Lung (tissue), 12 donors: ENCODE data around the gene PROX1. TPM values are rescaled to one million over a fixed set of nuclear protein-coding genes. Genes with fewer than 3 reads are reported as not detected.

Source experiments
- ATAC-seq: fragments of 200-7000 bp; cut with Tn5 transposase; one replicate; pipeline ENCODE4 v1.9.1; 2020; ENCODE audit warnings: moderate number of reproducible peaks; ENCODE audit not compliant: insufficient read depth, low FRiP score
- DNase-seq, 3 donors: peaks; one replicate each; pipeline ENCODE4 v3.0.0-alpha.2; 2013 to 2017
- H3K27ac ChIP-seq, 2 donors: one replicate each; pipeline ENCODE4 v1.5.1; 2013; ENCODE audit warnings: mild to moderate bottlenecking in 2 of 2, moderate library complexity in 2 of 2, control low read depth in 1 of 2, inconsistent platforms in 1 of 2, low read depth in 1 of 2, low read length in 1 of 2
- H3K27me3 ChIP-seq, 3 donors: one replicate each; pipeline ENCODE4 v1.5.1; 2013; ENCODE audit warnings: low read length in 2 of 3; ENCODE audit not compliant: control insufficient read depth in 3 of 3, insufficient read depth in 3 of 3
- H3K36me3 ChIP-seq, 4 donors: one replicate each; pipeline ENCODE4 v1.5.1; 2013; ENCODE audit warnings: low read length in 4 of 4, mild to moderate bottlenecking in 1 of 4, moderate library complexity in 1 of 4; ENCODE audit not compliant: control insufficient read depth in 4 of 4, insufficient read depth in 4 of 4
- H3K4me1 ChIP-seq, 5 donors: one replicate each; pipeline ENCODE4 v1.5.1; 2013; ENCODE audit warnings: low read length in 5 of 5, mild to moderate bottlenecking in 2 of 5, moderate library complexity in 1 of 5; ENCODE audit not compliant: control insufficient read depth in 5 of 5, insufficient read depth in 5 of 5
- H3K4me3 ChIP-seq: one replicate; pipeline ENCODE4 v1.5.1; 2013; ENCODE audit warnings: mild to moderate bottlenecking, control low read depth, moderate library complexity
- H3K9ac ChIP-seq, 2 donors: one replicate each; pipeline ENCODE4 v1.5.1; 2013; ENCODE audit warnings: low read length in 2 of 2, control low read depth in 1 of 2; ENCODE audit not compliant: insufficient read depth in 1 of 2
- H3K9me3 ChIP-seq, 4 donors: one replicate each; pipeline ENCODE4 v1.5.1; 2013; ENCODE audit warnings: low read length in 3 of 4, mild to moderate bottlenecking in 1 of 4, moderate library complexity in 1 of 4; ENCODE audit not compliant: control insufficient read depth in 4 of 4, insufficient read depth in 3 of 4
- WGBS, 2 donors: extraction: QIAGEN DNeasy Blood & Tissue Kit; methylation state at CpG; one replicate each; pipeline ENCODE4 v1.1.7; 2013; 5-methylcytosine and 5-hydroxymethylcytosine counted together
- polyA plus RNA-seq, 2 donors: library from polyadenylated mRNA; stranded (reverse); fragments of 200-250 nt; gene quantifications; one replicate each; pipeline ENCODE4 v1.2.1, GENCODE V29; 2013
- total RNA-seq, 2 donors: library from RNA; depleted of rRNA in 1 of 2; stranded (reverse); fragments of >200 nt in 1 of 2; gene quantifications; one replicate each; pipeline ENCODE4 v1.2.1, GENCODE V29; 2014 to 2021
- TF ChIP-seq, protein P1 (sequence below): IDR thresholded peaks from 2 replicates; pipeline ENCODE4 v1.5.1; 2012; ENCODE audit warnings: mild to moderate bottlenecking; ENCODE audit errors: control extremely low read depth, extremely low read depth
- donor health status: control.
- donor health status: control.
- donor health status: Bipolar disorder and iron deficiency.
- donor health status: healthy.
- donor health status: DM: yes; HTN: yes; CAD: no.

Gene PROX1
- total and polyA plus RNA-seq, 4 donors, result 0.33 to 10.1 (median 4.0) TPM

DNA sequence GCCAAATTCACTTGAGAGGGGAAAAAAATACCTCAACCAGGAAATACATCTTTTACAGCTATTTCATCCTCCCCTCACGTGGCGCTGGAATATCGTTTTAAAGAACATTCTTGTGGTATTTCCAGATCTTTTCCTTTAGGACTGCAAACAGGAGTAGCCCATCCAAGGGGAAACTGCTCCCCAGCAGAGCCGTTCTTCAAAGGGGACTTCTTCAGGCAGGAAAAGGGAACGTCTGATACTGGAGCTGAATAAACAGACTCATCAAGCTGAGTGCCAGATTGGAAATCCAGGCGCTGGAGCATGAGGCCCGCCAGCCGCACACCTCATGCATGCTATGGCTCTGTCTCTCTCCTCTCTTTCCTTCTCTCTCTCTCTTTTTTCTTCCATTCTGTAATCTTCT, 34.0 kb upstream of the PROX1 start:
- TF ChIP-seq, protein P1, sequence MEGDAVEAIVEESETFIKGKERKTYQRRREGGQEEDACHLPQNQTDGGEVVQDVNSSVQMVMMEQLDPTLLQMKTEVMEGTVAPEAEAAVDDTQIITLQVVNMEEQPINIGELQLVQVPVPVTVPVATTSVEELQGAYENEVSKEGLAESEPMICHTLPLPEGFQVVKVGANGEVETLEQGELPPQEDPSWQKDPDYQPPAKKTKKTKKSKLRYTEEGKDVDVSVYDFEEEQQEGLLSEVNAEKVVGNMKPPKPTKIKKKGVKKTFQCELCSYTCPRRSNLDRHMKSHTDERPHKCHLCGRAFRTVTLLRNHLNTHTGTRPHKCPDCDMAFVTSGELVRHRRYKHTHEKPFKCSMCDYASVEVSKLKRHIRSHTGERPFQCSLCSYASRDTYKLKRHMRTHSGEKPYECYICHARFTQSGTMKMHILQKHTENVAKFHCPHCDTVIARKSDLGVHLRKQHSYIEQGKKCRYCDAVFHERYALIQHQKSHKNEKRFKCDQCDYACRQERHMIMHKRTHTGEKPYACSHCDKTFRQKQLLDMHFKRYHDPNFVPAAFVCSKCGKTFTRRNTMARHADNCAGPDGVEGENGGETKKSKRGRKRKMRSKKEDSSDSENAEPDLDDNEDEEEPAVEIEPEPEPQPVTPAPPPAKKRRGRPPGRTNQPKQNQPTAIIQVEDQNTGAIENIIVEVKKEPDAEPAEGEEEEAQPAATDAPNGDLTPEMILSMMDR, result no peak
- H3K4me3 ChIP-seq, result no peak overlapping the region
- 56 to 62% methylated on average over 8 of the region's 8 CpGs for WGBS, 2 donors
- no peaks in the 10 kb centered on the region for H3K27me3 ChIP-seq
- H3K9ac ChIP-seq, result no peak overlapping the region
- H3K27ac ChIP-seq, result no peak overlapping the region
- ATAC-seq (no peak), DNase-seq (no peak)
- no peaks in the 10 kb centered on the region for H3K4me1 ChIP-seq
- H3K36me3 ChIP-seq, result no peaks in the 10 kb centered on the region
- no peaks in the 10 kb centered on the region for H3K9me3 ChIP-seq

DNA sequence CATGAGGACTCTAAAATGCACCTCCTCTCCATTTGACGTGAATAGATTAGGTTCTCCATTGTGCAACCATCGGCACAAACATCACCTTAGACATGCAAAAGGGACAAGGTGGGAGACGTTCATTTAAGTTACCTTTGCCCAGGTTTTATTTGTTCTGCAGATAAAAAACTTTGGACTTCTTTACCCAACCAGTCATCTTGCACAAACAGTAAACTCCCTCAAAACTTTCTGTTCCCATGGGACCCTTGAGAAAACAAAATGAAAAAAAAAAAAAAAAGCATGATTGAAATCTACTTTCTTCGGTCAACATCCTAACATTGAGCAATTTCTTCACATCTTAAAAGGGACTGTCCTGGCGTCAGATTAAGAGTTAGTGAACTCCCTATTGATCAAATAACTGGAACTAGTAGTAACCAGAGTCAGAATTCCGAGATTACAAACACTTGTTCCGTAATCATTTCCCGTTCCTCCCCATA, 31.4 kb upstream of the PROX1 start:
- ATAC-seq (no peak), DNase-seq (no peak)
- WGBS, 2 donors, result 74 to 85% methylated on average over 8 of the region's 8 CpGs
- H3K4me3 ChIP-seq, result no peak overlapping the region
- H3K27me3 ChIP-seq, result no peaks in the 10 kb centered on the region
- H3K27ac ChIP-seq, result no peak overlapping the region
- no peak overlapping the region for H3K9ac ChIP-seq
- TF ChIP-seq, protein P1, result no peak
- H3K9me3 ChIP-seq, result no peaks in the 10 kb centered on the region
- H3K4me1 ChIP-seq, result no peaks in the 10 kb centered on the region
- no peaks in the 10 kb centered on the region for H3K36me3 ChIP-seq

DNA sequence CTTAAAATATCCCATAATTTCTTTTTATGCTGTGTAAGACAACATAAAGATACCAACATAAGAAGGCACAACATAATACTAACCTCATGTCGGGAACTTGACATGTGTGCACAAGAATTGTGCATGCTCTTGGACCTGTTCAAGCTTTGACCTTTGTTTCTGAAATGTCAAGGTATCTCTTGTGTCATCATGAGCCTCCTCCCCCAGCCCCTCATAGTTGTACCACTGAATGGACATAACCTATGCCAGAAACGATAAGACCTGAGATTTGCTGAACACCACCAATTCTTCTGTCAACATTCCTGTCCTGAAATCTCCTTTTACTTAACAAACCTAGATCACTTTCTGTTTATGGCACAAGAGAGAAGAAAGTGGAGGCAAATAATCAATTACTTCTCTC, 29.4 kb upstream of the PROX1 start:
- ATAC-seq (no peak), DNase-seq (no peak)
- Histone ChIP-seq H3K4me3 (no peak overlapping the region), H3K27me3 (no peaks in the 10 kb centered on the region), H3K4me1 (no peaks in the 10 kb centered on the region), H3K9me3 (no peaks in the 10 kb centered on the region), H3K9ac (no peak overlapping the region), H3K27ac (no peak overlapping the region), H3K36me3 (no peaks in the 10 kb centered on the region)
- TF ChIP-seq, protein P1, result no peak
- 86 to 93% methylated on average over 2 of the region's 2 CpGs for WGBS, 2 donors

DNA sequence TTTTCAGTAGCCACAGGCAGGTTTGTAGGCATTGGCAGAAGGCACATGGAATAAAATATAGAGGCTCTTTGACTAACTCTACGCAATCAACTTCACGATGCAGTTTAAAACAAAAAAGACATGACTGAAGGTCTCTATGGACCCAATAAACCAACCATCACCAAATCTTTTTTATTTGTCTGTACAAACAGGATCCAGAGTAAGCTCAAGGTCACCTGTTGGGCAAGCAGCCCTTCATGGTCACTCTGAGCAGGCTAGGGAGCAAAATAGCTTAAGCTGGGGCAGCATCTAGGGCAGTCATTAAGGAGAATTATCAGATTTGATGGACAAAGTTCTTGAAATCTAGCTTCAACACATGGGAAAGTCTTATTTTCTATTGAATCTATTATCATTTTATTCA, 26.8 kb upstream of the PROX1 start:
- Histone ChIP-seq H3K4me3 (no peak overlapping the region), H3K36me3 (no peaks in the 10 kb centered on the region), H3K9me3 (no peaks in the 10 kb centered on the region), H3K4me1 (no peaks in the 10 kb centered on the region), H3K27me3 (no peaks in the 10 kb centered on the region), H3K9ac (no peak overlapping the region), H3K27ac (no peak overlapping the region)
- TF ChIP-seq, protein P1, result no peak
- ATAC-seq (no peak), DNase-seq (no peak)
- 96 to 98% methylated on average over 2 of the region's 2 CpGs for WGBS, 2 donors
